Subcutaneous abdominal adipose tissue (tissue), 5 donors: ENCODE results near the gene TBC1D22A.
"Not testable (repeated sequence)": the region's sequence is repeated elsewhere in the genome, so short reads cannot be mapped to it uniquely, and the experiment has no call there.

ENCODE experiments used
- H3K27ac ChIP-seq: one replicate; pipeline ENCODE4 v1.7.0; 2013; ENCODE audit warnings: low read depth, mild to moderate bottlenecking, inconsistent platforms, low read length, moderate library complexity
- H3K27me3 ChIP-seq, 5 donors: one replicate each; pipeline ENCODE4 v1.7.0; 2013; ENCODE audit warnings: low read length in 5 of 5, inconsistent platforms in 1 of 5; ENCODE audit not compliant: control insufficient read depth in 5 of 5, insufficient read depth in 4 of 5
- H3K36me3 ChIP-seq, 5 donors: one replicate each; pipeline ENCODE4 v1.7.0; 2013; ENCODE audit warnings: low read length in 5 of 5; ENCODE audit not compliant: control insufficient read depth in 5 of 5, insufficient read depth in 5 of 5
- H3K4me1 ChIP-seq, 5 donors: one replicate each; pipeline ENCODE4 v1.7.0; 2013; ENCODE audit warnings: low read length in 5 of 5, mild to moderate bottlenecking in 3 of 5, moderate library complexity in 1 of 5; ENCODE audit not compliant: control insufficient read depth in 5 of 5, insufficient read depth in 5 of 5
- H3K4me3 ChIP-seq, 5 donors: one replicate each; pipeline ENCODE4 v1.7.0; 2013; ENCODE audit warnings: low read length in 5 of 5, low read depth in 1 of 5
- H3K9ac ChIP-seq, 5 donors: one replicate each; pipeline ENCODE4 v1.7.0; 2013; ENCODE audit warnings: low read length in 5 of 5, mild to moderate bottlenecking in 4 of 5, moderate library complexity in 3 of 5
- H3K9me3 ChIP-seq, 5 donors: one replicate each; pipeline ENCODE4 v1.7.0; 2013; ENCODE audit warnings: low read length in 5 of 5; ENCODE audit not compliant: control insufficient read depth in 5 of 5
- donor health status: healthy.
- donor health status: healthy.
- donor health status: healthy.
- donor health status: healthy.
- donor health status: healthy.

The TBC1D22A gene

GRCh38 chr22:46809153-46809885, 46.9 kb downstream of the TBC1D22A start:
- H3K27ac ChIP-seq = no peak overlapping the region
- H3K9me3 ChIP-seq = no peaks in the 10 kb centered on the region
- peaks cover 0 to 39% (median 22%) of the 10 kb centered on the region in 5 donors for H3K36me3 ChIP-seq
- H3K4me1 ChIP-seq = peaks cover 0 to 3% (median 0%) of the 10 kb centered on the region in 5 donors
- no peak overlapping the region for H3K9ac ChIP-seq
- no peaks in the 10 kb centered on the region for H3K27me3 ChIP-seq
- H3K4me3 ChIP-seq = no peak overlapping the region

- H3K9me3 ChIP-seq = no peaks in the 10 kb centered on the region
- no peak overlapping the region for H3K9ac ChIP-seq
- peaks cover 0 to 31% (median 16%) of the 10 kb centered on the region in 5 donors for H3K36me3 ChIP-seq
- no peak overlapping the region for H3K4me3 ChIP-seq
- no peaks in the 10 kb centered on the region for H3K27me3 ChIP-seq
- peaks cover 0 to 9% (median 7%) of the 10 kb centered on the region in 5 donors for H3K4me1 ChIP-seq
- H3K27ac ChIP-seq = no peak overlapping the region
Measured at GRCh38 chr22:46810856-46811786, 48.7 kb downstream of the TBC1D22A start.

GRCh38 chr22:46812034-46812605, 49.7 kb downstream of the TBC1D22A start:
- no peak overlapping the region for H3K27ac ChIP-seq
- H3K27me3 ChIP-seq = no peaks in the 10 kb centered on the region
- H3K9me3 ChIP-seq = no peaks in the 10 kb centered on the region
- H3K4me3 ChIP-seq = no peak overlapping the region
- H3K4me1 ChIP-seq = peaks cover 0 to 12% (median 9%) of the 10 kb centered on the region in 5 donors
- peaks cover 0 to 25% (median 12%) of the 10 kb centered on the region in 5 donors for H3K36me3 ChIP-seq
- H3K9ac ChIP-seq = no peak overlapping the region

GRCh38 chr22:46812788-46813187, 50.3 kb downstream of the TBC1D22A start:
- Histone ChIP-seq H3K9me3 (no peaks in the 10 kb centered on the region), H3K4me1 (peaks cover 0 to 12% (median 9%) of the 10 kb centered on the region in 5 donors), H3K27ac (no peak overlapping the region), H3K27me3 (no peaks in the 10 kb centered on the region), H3K9ac (no peak overlapping the region), H3K4me3 (no peak overlapping the region), H3K36me3 (peaks cover 0 to 19% (median 6%) of the 10 kb centered on the region in 5 donors)

- Histone ChIP-seq H3K4me1 (peaks cover 0 to 12% (median 9%) of the 10 kb centered on the region in 5 donors), H3K27ac (no peak overlapping the region), H3K36me3 (peaks cover 0 to 19% (median 6%) of the 10 kb centered on the region in 5 donors), H3K4me3 (no peak overlapping the region), H3K27me3 (no peaks in the 10 kb centered on the region), H3K9ac (no peak overlapping the region), H3K9me3 (no peaks in the 10 kb centered on the region)
Measured at GRCh38 chr22:46813816-46814597, 51.6 kb downstream of the TBC1D22A start.

- peaks cover 0 to 15% (median 6%) of the 10 kb centered on the region in 5 donors for H3K36me3 ChIP-seq
- no peak overlapping the region for H3K27ac ChIP-seq
- no peak overlapping the region for H3K4me3 ChIP-seq
- H3K9me3 ChIP-seq = no peaks in the 10 kb centered on the region
- H3K27me3 ChIP-seq = no peaks in the 10 kb centered on the region
- no peak overlapping the region for H3K9ac ChIP-seq
- peaks cover 0 to 12% (median 9%) of the 10 kb centered on the region in 5 donors for H3K4me1 ChIP-seq
Measured at GRCh38 chr22:46815132-46815531, 52.7 kb downstream of the TBC1D22A start.

- no peak overlapping the region for H3K4me3 ChIP-seq
Measured at GRCh38 chr22:46815559-46815895, 53.1 kb downstream of the TBC1D22A start.

GRCh38 chr22:46815896-46816731, 53.7 kb downstream of the TBC1D22A start:
- H3K9ac ChIP-seq = no peak overlapping the region
- H3K36me3 ChIP-seq = peaks cover 0 to 10% (median 3%) of the 10 kb centered on the region in 5 donors
- peaks cover 0 to 12% (median 9%) of the 10 kb centered on the region in 5 donors for H3K4me1 ChIP-seq
- no peaks in the 10 kb centered on the region for H3K9me3 ChIP-seq
- no peak overlapping the region for H3K4me3 ChIP-seq
- no peaks in the 10 kb centered on the region for H3K27me3 ChIP-seq
- peak overlapping the region; percentile 61 for H3K27ac ChIP-seq

More at GRCh38 chr22:46815559-46815895, 53.1 kb downstream of the TBC1D22A start:
- Histone ChIP-seq H3K9me3 (no peaks in the 10 kb centered on the region), H3K9ac (no peak overlapping the region), H3K27me3 (no peaks in the 10 kb centered on the region), H3K36me3 (peaks cover 0 to 15% (median 6%) of the 10 kb centered on the region in 5 donors), H3K27ac (no peak overlapping the region), H3K4me1 (peaks cover 0 to 12% (median 9%) of the 10 kb centered on the region in 5 donors)

- peaks cover 0 to 12% (median 9%) of the 10 kb centered on the region in 5 donors for H3K4me1 ChIP-seq
- not testable (repeated sequence) for H3K27ac ChIP-seq, H3K36me3 ChIP-seq, H3K9me3 ChIP-seq, H3K4me3 ChIP-seq, H3K9ac ChIP-seq, H3K27me3 ChIP-seq
Measured at GRCh38 chr22:46817390-46817789, 54.9 kb downstream of the TBC1D22A start.
